Stimulated activated CD8-positive, alpha-beta memory T cell treated with anti-CD3 and anti-CD28 coated beads, Interleukin-15, amount 100 ng/mL, for 4 hours (primary cell): ENCODE measurements around the gene FSTL4.

Experiments used
- DNase-seq, 2 donors: peaks; one replicate each; pipeline ENCODE4 v3.0.0-alpha.2; 2020; ENCODE audit warnings: low read depth in 2 of 2

Gene FSTL4

GRCh38 chr5:133387091-133387490 lies 225.2 kb downstream of the FSTL4 start:
- no peak for DNase-seq

GRCh38 chr5:133386662-133387061 lies 225.7 kb downstream of the FSTL4 start:
- DNase-seq, result no peak

DNA sequence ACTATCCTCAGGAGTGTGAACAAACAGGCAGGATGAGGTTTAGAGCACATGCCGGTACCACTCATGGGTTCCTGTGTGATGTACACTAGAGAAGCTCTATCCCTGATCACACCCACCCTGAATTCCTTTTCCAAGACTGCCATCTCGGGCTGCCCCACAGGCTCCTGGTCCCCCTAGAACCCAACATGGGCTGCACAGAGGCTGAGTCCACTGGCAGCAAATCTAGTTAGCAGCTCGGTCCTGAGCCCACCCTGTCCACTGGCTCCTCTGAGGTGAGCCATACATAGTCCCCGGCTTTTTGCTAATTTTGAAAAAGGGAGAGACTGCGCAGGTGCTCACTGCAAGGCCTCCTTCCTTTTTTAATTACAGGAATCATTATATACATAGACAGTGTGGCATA lies 227.0 kb downstream of the FSTL4 start:
- DNase-seq, result no peak

DNA sequence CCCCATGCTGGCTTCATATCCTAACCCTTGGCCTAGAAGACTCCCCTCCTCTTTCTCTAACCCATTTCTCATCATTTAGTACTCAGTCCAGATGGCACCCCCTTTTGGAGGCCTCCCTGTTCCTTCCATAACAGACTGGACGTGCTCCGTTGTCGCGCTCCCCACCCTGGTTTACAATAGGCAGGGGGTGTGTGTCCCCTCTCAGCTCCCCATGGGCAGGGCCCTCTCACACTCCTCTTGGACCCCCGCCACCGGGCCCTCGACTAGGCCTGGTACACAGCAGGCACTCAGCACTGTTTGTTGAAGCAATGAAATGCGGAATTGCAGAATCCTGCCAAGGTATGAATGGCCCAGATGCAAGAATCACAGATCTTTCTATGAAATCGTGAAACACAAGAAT lies 227.4 kb downstream of the FSTL4 start:
- DNase-seq, result no peak

- DNase-seq, result no peak
These were observed 228.1 kb downstream of the FSTL4 start for GRCh38 chr5:133384120-133384855.

GRCh38 chr5:133383580-133383939 lies 228.8 kb downstream of the FSTL4 start:
- DNase-seq, result no peak

DNA sequence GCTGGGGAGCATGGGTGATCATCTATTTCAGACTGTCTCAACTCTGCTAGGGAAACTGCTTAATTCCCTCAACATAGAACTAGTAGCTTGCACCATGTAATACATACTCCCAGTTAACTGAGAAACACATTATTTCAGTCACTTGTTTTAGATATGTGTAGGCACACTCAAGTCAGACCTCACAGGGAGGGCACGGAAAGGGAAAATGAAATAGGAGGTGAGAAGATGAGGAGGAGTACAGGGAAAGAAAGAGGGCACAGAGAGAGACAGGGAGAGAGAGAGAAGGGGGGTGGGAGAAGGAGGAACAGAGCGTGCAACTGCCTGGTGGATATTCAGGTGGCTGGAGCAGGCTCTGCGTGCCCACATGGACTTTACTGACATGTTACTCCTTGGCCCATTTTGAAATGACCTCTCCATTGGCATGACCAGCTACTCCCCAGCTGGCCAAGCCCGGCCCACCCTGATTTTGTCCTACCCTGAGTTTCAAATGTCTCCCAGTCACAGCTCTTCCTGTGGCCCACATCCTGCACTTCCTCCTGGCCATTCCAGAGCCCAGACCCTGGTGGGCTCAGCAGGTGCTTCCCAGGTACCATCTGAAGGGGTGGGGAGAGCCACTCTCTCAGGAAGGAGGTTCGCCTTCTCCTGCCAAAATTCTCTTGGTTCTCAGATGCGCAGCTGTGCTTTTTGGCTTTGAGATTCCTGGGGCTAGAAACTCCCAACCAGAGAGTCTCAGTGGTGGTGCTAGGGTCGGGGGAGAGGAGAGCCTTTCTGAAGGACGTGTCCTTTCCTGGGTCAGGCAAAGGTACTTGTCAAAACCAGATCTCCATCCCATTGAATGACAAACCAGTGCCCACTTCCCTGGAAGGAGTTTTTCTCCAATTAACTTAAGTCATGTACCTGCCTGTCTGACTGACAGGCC lies 229.4 kb downstream of the FSTL4 start:
- DNase-seq, result no peak

DNA sequence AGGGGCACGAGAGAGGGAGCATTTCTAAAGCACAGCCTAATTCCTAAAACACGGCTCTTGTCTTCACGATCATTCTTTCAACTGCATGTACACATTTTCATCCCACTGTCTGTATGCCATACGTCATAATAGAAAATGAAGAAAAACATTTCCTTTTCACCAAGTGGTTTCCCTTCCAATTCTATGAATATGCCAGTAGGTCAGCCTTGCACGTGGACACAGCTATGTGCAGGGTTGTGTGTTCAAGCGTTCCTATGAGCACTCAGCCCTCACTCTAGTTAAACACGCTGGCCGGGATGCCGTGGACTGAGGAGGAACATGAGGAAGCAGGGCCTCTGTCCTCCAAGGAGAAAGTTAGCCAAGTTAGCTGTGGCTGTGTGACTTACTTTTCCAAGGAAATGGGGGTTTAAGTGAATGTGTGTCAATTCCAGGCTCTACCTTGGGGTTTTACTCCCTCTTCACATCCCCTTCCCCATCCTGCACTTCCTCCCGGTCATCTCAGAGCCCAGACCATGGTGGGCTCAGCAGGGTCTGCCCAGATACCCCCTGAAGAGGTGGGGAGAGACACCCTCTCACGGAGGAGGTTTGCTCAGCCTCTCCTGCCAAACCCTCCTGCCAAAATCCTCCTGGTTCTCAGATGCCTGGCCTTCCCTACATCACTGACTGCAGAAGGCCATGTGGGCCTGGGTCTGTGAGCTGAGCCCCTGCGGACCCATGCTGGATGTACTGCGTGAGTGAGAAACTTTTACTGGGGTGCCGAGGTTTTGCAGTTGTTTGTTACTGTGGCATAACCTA lies 230.6 kb downstream of the FSTL4 start:
- no peak for DNase-seq

GRCh38 chr5:133381041-133381440 lies 231.3 kb downstream of the FSTL4 start:
- DNase-seq, result no peak

DNA sequence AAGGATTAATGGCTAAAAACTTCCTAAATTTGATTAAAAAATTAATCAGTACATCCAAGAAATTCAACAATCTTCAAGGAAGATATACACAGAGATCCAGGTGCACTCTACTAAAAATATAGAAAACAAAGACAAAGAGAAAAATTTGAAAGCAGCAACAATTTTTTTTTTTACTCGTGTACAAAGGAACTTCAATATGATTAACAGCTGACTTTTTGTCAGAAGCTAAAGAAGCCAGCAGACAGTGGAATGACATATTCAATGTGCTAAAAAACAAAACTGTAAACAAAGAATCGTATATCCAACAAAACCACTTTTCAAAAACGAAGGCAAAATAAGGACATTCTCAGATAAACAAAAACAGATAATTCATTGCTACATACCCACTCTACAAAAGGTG lies 234.6 kb downstream of the FSTL4 start:
- no peak for DNase-seq

GRCh38 chr5:133376986-133377385 lies 235.4 kb downstream of the FSTL4 start:
- DNase-seq, result no peak

DNA sequence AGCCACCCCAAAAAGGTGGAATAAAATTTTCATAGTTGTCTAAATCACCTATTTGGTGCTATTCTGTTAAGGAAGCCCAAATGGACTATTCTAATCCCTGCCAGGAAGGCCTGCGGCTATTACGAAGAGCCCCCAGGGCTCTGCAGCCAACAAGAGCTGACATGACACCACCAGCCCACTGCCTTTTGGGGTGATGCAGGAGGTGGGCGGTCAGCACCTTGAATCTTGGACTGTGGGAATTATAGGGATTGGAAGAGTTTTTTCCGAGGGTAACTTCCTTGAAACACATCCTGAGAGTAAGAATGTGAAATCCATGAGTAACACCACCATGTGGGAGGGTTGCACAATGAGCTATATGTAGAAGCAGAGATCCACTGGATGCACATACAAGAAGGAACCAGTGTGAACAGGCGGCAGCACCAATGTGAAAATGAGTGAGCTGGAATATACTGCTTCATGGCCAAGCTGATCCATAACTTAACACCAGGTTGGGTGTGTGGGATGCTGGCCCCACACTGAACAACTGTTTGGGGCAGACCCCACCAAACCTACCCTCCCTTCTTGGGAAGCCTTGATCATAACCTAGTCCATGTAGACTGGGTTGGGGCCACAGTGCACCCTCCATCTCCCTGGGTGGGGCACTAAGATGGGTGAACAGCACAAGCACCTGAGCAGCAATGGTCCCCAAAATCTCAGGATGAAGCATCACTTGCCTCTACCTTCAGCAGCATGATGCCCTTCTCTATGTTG lies 239.0 kb downstream of the FSTL4 start:
- no peak for DNase-seq

DNA sequence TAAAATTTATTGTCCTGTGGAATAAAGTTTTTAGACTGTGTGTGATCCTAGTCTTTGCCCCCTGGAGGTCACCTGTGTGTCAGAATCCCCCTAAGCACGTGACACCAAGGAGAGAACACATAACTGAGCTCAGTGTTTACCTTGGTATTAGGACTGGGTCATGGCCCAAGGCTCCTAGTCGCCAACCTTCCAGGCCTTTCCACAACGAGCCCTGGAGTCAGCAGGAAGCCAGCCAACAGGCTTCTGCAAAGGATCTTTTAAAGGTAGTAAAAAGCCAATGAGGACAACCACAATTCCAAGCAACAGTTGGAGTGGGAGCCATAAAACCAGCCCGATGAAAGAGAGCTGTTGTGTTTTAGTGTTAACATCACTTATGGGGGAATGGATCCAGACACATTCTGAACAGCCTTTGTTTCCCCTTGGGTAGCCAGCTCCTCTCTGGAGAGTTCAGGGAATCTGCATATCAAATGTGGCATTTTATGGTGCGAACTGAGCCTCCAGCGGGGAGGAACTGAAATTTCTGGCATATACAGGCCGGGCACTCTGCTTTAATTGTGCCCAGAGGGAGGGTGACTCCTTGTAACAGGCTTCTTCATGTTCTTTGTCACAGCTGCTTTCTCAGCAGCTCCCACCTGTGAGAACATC lies 239.9 kb downstream of the FSTL4 start:
- DNase-seq, result no peak

DNA sequence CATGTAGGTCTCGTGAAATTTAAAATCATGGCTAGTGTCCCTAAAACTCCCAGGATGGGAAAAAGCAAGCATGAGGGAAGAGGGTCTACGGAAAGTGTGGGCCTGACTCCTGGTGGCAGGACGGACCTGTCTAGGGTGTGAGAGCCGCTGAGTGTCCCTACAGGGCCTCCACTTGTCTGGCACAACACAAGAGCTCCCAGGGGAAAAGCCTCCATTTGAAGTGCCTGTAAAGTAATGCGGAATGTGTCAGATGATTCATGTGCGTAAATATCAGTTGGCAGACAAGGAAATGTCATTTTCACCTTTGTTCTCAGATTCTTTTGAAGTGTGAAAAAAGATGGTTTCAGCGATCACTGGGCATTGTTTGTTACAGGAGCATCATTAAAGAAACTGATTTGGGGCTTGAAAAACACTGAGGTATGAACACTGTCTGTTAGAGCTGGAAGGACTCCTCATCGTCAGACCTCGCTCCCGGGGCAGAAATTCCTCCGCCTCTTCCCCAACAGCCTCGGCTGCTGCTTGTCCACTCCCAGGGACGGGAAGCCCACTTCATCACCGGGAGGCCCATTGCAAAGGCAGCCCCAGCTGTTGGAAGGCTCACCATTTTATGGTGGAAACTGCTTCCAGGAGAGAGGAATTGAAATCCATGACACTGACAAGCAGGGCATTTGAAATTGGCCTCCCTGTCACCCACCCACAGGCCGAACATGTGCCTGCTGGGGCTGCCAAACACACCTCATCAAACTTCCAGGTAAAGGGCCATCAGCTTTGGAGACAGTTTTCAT lies 240.8 kb downstream of the FSTL4 start:
- no peak for DNase-seq

DNA sequence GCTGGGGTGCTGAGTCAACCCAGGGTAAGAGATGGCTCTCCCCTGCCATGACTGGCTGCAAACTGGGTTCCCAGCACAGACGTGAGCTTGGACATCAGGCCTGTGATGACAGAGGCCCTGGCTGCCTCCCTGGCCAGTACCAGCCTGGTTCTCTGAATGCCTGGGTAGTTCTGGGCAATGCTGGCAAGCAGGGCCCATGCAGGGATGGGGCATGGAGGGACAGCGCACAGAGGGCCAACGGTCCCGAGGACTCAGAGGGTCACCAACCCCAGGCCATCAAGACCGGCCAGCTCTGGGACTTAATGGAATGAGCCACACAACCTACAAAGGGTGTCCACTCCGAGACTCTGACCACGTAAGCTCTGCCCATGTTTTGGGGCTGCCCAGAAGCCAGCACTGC lies 241.4 kb downstream of the FSTL4 start:
- DNase-seq, result no peak

- DNase-seq, result no peak
These were observed 242.1 kb downstream of the FSTL4 start for GRCh38 chr5:133370036-133370831.

DNA sequence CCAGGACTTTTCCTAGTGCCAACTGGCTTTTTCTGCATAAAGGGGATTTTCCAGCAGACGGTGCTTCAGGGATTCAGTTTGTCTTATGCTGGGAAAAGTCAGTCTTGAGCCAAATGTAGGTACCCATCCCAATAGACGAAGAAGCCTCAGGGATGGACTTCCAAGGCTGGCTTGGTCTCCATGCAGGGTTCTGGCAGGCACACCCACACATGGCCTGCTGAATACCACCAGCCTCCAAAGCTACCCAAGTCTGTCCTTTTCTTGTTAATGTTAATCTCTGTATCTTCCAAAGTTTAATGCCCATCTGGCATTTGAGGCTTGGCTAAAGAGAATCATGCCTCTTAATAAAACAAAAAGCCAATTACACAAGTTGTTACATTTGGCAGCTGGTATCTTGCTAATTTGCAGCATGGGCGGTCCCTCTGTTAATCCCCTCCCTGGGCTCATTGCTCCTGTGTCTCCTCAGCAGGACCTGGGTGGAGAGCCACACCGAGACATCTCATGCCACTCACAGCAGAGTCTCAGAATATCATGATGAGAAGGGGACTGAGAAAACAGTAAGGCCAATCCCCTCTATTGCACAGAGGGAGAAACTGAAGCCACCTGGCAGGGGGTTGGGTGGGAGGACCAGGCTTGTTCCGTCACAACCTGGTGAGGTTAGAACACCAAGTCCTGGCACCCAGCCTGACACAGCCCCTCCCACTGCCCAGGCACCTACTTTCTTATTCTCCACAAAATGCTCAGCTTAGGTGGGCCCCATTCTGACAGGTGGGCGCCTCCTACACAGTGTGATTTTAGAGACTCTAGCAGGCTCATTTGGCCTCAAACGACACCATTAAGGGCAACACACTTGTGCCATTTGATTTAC lies 243.2 kb downstream of the FSTL4 start:
- no peak for DNase-seq

DNA sequence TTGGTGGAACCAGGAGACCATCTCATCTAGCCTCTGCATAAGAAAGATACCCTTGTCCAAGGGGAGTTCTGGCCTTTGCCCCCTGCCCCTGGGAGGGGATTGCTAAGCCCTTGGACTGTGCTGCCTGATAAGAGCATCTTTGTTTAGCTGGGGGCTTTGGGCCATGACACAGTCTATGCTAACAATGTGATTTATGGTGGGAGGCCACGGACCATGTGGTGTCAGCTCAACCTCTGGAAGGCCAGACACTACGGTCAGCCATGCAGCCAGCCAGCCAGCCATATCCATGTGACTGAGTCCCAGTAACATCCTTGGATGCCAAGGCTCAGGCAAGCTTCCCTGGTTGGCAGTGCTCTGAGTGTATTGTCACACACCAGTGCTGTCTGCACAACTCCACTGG lies 244.4 kb downstream of the FSTL4 start:
- DNase-seq, result no peak
